GM19035 (cell line): Measurements from ENCODE around the gene CNTN2.

ENCODE experiments used
- ATAC-seq: cut with Tn5 transposase; IDR thresholded peaks from one replicate; pipeline ENCODE4 v1.9.1; 2021; ENCODE audit not compliant: unreplicated experiment

CNTN2 gene

GRCh38 chr1:205111354-205111753, 68.3 kb downstream of the CNTN2 start:
- ATAC-seq = no peak

GRCh38 chr1:205118752-205119151, 75.7 kb downstream of the CNTN2 start:
- ATAC-seq = no peak

- peak; percentile 93 for ATAC-seq
Observed at GRCh38 chr1:205121660-205122488, 78.9 kb downstream of the CNTN2 start, which contains the start of gene RBBP5. Gene RBBP5, minus strand, starts transcription at chr1:205121978. Its CDS starts 105 bp downstream, at chr1:205121873.

- ATAC-seq = no peak
Observed at GRCh38 chr1:205122489-205122882, 79.5 kb downstream of the CNTN2 start.

- no peak for ATAC-seq
Observed at GRCh38 chr1:205124726-205125125, 81.7 kb downstream of the CNTN2 start.

GRCh38 chr1:205127646-205128045, 84.6 kb downstream of the CNTN2 start:
- ATAC-seq = no peak
